Glutamatergic neuron (in vitro differentiated cells): ENCODE data around the gene LSAMP. TPM values are rescaled to one million over a fixed set of nuclear protein-coding genes. Genes with fewer than 3 reads are reported as not detected.
A peak's percentile ranks its signal among the peaks of the same experiment; 100 is the strongest.

Experiments used
- DNase-seq: peaks from one replicate; pipeline ENCODE4 v3.0.0; 2022
- H3K27ac Mint-ChIP-seq: one replicate; pipeline ENCODE4 v1.8.0; 2020; ENCODE audit warnings: mild to moderate bottlenecking, mixed read lengths, inconsistent platforms; ENCODE audit not compliant: unreplicated experiment
- H3K27me3 Mint-ChIP-seq: one replicate; pipeline ENCODE4 v1.8.0; 2020; ENCODE audit warnings: mild to moderate bottlenecking, moderate library complexity, mixed read lengths, inconsistent platforms; ENCODE audit not compliant: unreplicated experiment
- H3K36me3 Mint-ChIP-seq: one replicate; pipeline ENCODE4 v1.8.0; 2020; ENCODE audit warnings: mild to moderate bottlenecking, mixed read lengths, inconsistent platforms; ENCODE audit not compliant: unreplicated experiment
- H3K4me1 Mint-ChIP-seq: one replicate; pipeline ENCODE4 v1.8.0; 2020; ENCODE audit warnings: mild to moderate bottlenecking, low read depth, mixed read lengths, inconsistent platforms; ENCODE audit not compliant: unreplicated experiment
- H3K4me3 Mint-ChIP-seq: one replicate; pipeline ENCODE4 v1.8.0; 2020; ENCODE audit warnings: mild to moderate bottlenecking, mixed read lengths, inconsistent platforms; ENCODE audit not compliant: unreplicated experiment
- H3K9me3 Mint-ChIP-seq: one replicate; pipeline ENCODE4 v1.8.0; 2020; ENCODE audit warnings: mild to moderate bottlenecking, moderate library complexity, mixed read lengths, inconsistent platforms; ENCODE audit not compliant: unreplicated experiment
- total RNA-seq: library from RNA; stranded (reverse); fragmentation: NEBNext Ultra II Directional; extraction: Animal tissue kit (Norgen Biotek cat#: 25700); gene quantifications from one replicate; pipeline ENCODE4 v1.2.1, GENCODE V29; 2021; ENCODE audit not compliant: unreplicated experiment
- TF ChIP-seq, protein P1 (sequence below): fragments of 200-600 bp; sonication (generic); IDR thresholded peaks from one replicate; pipeline ENCODE4 v1.5.0; 2021; ENCODE audit not compliant: partially characterized antibody, unreplicated experiment

Gene LSAMP
- total RNA-seq, 1 donor from 2014 or later, result 67.1 TPM

DNA sequence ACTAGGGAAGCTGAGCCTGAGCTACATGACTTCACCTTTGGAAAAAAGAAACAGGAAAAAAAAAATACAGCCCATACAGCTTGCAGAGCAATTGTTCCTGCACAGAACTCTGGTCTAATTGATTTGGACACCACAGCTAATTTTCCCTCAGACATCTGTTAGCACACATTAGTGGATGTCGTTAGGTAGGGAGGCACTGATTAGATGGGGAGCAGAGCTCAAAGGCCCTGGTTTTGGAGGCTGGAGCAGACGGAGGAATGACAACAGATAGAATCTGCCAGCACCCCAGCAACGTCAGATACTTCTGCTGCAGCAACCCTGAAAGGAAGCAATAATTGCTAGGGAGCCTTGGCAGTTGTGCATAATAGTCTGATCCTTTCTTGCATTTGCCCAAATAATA, 398.9 kb downstream of the LSAMP start:
- Mint-ChIP-seq H3K27ac (peak overlapping the region; percentile 94), H3K9me3 (no peaks in the 10 kb centered on the region), H3K4me3 (peak overlapping the region; percentile 47), H3K27me3 (peaks cover 3% of the 10 kb centered on the region), H3K36me3 (no peaks in the 10 kb centered on the region), H3K4me1 (peaks cover 38% of the 10 kb centered on the region)
- DNase-seq, result no peak
- TF ChIP-seq, protein P1, sequence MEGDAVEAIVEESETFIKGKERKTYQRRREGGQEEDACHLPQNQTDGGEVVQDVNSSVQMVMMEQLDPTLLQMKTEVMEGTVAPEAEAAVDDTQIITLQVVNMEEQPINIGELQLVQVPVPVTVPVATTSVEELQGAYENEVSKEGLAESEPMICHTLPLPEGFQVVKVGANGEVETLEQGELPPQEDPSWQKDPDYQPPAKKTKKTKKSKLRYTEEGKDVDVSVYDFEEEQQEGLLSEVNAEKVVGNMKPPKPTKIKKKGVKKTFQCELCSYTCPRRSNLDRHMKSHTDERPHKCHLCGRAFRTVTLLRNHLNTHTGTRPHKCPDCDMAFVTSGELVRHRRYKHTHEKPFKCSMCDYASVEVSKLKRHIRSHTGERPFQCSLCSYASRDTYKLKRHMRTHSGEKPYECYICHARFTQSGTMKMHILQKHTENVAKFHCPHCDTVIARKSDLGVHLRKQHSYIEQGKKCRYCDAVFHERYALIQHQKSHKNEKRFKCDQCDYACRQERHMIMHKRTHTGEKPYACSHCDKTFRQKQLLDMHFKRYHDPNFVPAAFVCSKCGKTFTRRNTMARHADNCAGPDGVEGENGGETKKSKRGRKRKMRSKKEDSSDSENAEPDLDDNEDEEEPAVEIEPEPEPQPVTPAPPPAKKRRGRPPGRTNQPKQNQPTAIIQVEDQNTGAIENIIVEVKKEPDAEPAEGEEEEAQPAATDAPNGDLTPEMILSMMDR, result no peak

DNA sequence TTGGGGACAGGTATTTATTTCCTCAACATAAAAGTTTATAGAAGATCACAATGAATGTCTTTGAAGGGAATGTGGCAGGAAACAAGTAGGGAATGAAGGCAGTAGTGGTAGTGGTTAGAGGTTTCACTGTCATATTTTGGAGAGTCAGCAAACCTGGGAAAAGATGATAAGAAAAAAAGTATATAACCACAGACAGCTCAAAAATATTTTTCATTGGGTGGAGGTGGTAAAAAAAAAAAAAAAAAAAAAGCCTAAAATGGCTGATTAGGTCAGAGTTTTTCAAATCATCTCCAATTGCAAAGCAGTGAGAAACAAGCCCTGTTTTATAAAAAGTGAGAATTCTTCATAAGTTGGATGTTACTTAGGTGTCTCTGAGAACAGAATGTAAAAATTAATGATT, 400.0 kb downstream of the LSAMP start:
- H3K9me3 Mint-ChIP-seq, result no peaks in the 10 kb centered on the region
- TF ChIP-seq, protein P1, result no peak

DNA sequence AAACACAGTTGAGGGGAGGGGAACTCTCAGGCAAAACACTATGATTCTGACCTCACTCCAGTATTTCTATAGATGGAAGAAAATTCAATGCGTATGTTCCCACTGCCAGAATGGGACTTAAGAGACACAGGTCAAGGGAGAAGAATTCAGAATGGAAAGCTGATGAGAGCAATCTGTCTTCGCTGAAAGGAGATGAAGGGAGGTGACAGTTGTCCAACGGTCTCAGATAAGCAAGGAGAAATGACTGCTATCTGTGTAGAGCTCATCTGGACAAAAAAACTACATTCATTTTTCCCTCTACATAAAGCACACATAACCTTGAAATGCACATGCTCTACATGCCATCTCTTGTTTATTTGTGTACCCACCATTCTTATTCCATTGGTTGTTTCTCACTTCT, 405.1 kb downstream of the LSAMP start:
- H3K36me3 Mint-ChIP-seq, result no peaks in the 10 kb centered on the region
- TF ChIP-seq, protein P1, result no peak
- no peak overlapping the region for H3K27ac Mint-ChIP-seq
- H3K4me1 Mint-ChIP-seq, result peaks cover 28% of the 10 kb centered on the region
- no peak overlapping the region for H3K4me3 Mint-ChIP-seq
- no peaks in the 10 kb centered on the region for H3K27me3 Mint-ChIP-seq
- H3K9me3 Mint-ChIP-seq, result peaks cover 4% of the 10 kb centered on the region
- DNase-seq, result no peak

More for the DNA sequence above, 400.0 kb downstream of the LSAMP start:
- H3K36me3 Mint-ChIP-seq, result no peaks in the 10 kb centered on the region
- no peak for DNase-seq
- peak overlapping the region; percentile 30 for H3K27ac Mint-ChIP-seq
- H3K4me1 Mint-ChIP-seq, result peaks cover 32% of the 10 kb centered on the region
- H3K27me3 Mint-ChIP-seq, result peaks cover 3% of the 10 kb centered on the region
- no peak overlapping the region for H3K4me3 Mint-ChIP-seq

DNA sequence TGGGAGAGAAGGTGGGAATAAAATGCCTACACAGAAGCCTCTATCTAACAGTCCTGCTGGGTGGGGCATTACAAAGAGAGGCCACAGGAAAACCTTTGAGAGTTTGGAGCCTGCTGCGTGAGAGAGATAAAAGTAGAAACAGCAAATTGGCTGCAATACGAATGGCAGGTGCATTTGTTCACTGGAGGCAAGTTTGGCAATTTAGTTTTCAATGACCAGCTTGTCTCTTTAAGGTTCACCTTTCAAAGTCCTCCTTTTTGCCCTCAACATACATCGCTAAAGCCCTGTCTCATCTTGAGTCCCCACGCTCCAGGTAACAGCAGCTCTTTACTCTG, 405.7 kb downstream of the LSAMP start:
- DNase-seq, result no peak
- no peaks in the 10 kb centered on the region for H3K36me3 Mint-ChIP-seq
- peaks cover 34% of the 10 kb centered on the region for H3K4me1 Mint-ChIP-seq
- no peaks in the 10 kb centered on the region for H3K27me3 Mint-ChIP-seq
- H3K4me3 Mint-ChIP-seq, result no peak overlapping the region
- H3K9me3 Mint-ChIP-seq, result peaks cover 4% of the 10 kb centered on the region
- no peak overlapping the region for H3K27ac Mint-ChIP-seq
- TF ChIP-seq, protein P1, result no peak

DNA sequence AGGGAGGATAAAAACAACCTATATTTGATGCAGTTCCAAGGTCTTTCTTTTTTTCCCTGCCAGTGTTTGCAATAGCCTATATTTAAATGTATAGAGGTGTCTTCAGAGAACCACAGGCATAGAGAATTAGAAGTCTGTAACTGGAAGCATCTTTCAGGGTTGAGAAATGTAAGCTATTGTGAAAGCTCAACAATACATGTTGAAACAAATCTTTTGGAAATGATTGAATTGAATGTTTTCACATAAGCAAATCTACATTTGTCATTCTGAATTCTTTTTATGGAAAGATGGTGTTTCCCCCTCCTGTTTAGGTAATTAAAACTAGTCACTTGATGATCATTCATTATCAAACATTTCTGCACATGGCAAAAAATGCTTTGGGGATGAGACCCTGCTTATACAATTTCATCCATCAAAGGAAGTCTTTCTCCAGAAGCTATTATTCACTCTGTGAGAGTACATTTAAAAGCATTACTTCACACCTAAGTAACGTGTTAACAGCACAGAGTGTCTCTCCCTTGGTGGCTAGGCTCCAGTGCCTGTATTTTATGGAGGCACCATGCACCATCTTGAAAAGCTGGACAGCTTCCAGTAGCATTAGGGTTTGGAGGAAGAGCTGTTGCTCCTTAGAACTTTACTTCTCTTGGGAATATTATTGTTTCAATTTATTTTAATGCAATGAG, 406.2 kb downstream of the LSAMP start:
- peaks cover 4% of the 10 kb centered on the region for H3K9me3 Mint-ChIP-seq
- DNase-seq, result no peak

More for the DNA sequence above, 406.2 kb downstream of the LSAMP start:
- no peaks in the 10 kb centered on the region for H3K27me3 Mint-ChIP-seq
- TF ChIP-seq, protein P1, result no peak
- H3K27ac Mint-ChIP-seq, result no peak overlapping the region
- no peaks in the 10 kb centered on the region for H3K36me3 Mint-ChIP-seq
- H3K4me3 Mint-ChIP-seq, result no peak overlapping the region
- H3K4me1 Mint-ChIP-seq, result peaks cover 39% of the 10 kb centered on the region
